Colon (tissue), 2 donors: ENCODE results near the gene WIPF2.

ENCODE experiments used
- FAIRE-seq: peaks from 2 replicates; lab custom pipeline; 2012; peaks lifted over from hg19 to GRCh38; lab: Jason Lieb, UNC
- donor health status: control.
- donor health status: control.

Gene WIPF2

DNA sequence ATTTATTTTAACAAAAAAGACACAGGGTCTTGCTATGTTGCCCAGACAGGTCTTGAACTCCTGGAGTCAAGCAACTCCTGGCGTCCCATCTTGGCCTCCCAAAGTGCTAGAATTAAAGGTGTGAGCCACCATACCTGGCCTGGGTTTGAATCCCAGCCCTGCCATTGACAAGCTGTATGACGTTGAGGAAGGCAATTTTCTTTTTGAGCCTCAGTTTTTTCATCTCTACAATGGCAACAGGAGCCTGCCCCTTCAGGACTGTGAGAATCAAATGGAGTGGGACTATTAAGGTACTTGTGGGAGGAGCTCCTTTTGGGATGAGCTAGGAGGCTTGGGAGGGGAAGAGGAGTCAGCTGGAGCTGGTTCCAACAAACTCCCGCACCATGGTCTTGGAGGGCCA is 96.1 kb downstream of the WIPF2 start:
- no peak for FAIRE-seq

DNA sequence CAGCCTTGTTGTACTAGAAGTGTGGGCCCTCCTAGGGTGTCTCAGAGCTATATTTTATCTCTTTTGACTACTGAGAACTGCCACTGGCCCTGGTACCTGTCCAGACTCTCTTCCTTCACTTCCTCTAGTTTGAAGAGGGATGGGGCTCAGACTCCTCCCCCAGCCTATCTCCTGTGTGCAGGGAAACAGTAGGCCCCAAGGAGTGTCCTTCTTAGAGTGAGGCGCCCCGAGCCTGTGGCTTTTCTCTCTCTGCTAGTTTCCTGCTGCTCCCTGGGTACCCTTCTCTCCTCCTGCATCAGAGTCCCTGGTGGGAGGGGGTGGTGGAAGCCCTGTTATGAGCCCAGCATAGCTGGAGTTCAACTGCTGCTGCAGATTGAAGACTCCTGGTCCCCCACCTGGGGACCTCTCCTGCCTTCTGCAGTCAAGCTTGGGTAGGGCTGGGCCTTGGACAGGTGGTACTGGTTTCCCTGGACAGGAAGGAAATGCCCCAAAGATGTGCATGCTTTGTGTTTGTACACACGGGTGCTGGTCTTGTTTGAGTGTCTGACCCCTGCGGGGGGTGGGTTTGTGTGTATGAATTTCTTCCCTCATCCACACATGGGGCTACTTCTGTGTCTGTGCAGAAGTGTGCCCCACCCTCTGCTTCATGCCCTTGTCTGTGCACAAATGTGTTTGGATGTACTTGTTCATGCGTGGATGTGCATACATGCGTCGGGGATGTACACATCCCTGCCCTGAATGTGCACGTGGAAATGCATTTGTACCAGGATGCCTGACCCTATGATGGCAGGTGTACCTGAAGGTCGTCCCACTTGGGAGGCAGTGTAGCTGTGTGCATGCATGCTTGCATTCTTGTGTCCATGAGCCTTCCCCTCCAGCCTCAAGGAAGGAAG is 96.8 kb downstream of the WIPF2 start:
- FAIRE-seq = no peak

DNA sequence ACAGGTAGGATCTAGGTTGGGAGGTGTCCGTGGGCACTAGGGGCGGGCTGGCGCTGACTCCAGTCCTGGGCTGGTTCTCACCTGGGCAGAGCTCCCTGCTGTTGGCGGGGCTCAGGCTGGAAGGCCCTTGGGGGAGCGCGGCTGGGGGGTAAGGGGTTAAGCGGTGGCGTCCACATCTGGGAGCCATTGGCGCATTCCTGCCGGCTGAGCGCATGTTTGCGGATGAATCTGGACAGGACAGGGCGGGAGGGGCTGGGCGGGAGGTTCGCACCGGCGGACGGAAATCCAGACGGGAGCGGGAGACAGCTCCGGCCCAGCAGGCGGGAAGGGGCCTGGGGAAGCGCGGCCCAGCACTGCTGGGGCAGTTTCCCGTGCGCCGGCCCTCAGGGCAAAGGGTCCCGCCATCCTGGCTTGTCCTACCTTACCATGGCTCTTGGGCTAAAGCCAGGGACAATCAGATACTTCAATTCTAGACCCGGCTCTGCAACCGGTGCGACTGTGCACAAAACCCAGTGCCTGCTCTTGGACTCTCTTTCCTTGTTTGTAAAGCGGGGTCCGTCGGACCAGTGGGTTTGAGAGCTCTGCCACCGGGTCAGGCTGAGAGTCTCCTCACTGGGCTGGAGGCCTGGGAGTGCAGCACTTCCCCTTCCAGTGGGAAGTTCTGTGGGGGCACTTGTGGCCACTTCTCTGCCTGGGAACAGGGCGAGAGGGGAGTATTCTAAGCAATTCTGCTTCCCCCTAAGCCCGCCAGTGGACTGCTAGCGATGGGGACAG is 97.7 kb downstream of the WIPF2 start:
- no peak for FAIRE-seq

DNA sequence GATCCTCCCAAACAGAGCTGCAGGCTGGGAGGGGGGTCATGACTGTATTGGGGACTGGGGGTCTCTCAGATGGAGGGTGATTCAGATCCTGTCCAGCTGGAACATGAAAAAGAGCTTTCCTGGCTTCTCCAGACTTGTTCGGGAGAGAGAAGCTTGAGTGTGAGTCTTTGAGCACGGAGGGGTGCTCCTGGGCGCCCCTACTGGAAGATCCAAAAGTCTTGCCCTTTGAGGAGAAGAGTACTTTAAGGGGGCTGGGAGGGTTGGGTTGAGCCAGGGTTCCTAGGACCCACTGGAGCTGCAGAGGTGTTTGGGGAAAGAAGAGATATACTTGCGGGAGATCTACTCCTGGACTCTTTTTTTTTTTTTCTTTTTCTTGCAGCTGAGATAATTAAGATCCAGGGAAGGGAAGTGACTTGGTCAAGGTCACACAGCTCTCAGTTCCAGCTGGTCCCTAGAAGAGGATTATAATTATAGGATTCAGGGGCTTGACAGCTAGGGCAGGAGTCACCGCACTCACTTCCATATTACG is 98.3 kb downstream of the WIPF2 start:
- no peak for FAIRE-seq

DNA sequence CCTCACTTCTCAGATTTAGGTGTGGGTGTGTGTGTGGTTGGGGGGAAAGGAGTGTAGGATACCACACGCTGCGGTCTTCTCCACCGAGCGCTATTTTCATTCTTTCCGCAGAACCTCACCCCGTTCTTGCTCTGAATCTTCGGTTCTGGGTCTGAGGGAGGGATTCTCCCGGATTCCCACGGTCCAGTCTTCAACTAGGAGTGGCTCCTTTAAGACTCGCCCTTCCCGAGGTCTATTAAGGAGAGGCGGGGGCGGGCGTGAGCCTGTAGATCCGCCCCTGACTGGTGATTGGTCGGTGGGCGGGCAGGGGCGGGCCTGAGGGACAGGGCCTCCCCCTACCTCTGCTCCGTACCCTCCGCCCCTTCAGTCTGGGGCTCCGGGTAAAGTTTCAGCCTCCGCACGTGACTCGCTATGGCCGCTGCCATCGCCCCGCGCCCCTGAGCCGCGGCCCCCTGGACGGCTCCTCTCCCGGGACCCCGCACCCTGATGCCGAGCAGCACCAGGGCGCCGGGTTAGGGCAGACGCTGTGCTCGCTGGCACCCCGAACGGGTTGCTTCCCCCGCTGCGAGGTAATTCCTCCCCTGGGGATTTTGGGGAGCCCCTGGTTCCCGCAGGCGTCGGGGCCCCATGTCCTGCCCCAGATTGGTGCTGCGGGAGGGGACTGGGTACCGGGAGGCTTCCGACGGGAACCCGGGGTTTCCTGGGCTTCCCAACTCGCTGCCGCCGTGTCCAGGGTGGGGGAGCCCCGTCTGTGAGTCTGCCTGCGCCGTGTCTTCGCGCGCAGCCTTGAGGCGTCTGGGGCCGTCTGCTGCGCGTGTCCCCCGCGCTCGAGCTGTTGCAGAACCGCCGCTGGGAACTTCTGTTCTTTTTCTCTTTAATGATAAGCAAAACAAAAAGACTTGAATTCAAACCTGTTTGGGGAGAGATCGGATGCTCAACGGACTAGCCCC is 99.1 kb downstream of the WIPF2 start:
- no peak for FAIRE-seq

DNA sequence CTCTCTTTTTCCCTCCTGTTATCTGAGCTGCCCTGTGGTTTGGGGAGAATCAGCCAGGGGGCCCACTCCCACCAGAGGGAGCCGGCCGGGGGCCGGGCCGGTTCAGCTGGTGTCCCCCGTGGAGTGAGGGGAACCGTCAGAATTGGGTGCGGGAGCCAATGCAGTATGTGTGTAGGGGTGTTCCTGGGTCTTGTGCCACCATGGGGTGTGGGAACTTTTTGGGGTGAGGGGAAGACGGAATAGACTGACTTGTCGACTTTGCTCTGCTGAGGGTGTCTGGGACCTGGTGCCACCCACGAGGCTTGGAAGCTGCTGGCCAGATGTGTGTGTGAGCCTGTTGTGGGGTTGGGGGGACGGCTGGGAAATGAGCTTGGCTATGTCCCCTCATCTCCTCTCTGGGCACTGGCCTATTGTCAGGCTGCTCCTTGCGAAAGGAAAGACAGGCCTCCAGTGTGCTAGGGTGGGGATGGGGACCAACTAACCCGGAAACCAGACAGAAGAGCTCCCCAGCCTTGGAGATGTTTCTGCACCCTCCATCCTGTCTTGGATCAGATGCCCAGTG is 99.8 kb downstream of the WIPF2 start:
- no peak for FAIRE-seq

DNA sequence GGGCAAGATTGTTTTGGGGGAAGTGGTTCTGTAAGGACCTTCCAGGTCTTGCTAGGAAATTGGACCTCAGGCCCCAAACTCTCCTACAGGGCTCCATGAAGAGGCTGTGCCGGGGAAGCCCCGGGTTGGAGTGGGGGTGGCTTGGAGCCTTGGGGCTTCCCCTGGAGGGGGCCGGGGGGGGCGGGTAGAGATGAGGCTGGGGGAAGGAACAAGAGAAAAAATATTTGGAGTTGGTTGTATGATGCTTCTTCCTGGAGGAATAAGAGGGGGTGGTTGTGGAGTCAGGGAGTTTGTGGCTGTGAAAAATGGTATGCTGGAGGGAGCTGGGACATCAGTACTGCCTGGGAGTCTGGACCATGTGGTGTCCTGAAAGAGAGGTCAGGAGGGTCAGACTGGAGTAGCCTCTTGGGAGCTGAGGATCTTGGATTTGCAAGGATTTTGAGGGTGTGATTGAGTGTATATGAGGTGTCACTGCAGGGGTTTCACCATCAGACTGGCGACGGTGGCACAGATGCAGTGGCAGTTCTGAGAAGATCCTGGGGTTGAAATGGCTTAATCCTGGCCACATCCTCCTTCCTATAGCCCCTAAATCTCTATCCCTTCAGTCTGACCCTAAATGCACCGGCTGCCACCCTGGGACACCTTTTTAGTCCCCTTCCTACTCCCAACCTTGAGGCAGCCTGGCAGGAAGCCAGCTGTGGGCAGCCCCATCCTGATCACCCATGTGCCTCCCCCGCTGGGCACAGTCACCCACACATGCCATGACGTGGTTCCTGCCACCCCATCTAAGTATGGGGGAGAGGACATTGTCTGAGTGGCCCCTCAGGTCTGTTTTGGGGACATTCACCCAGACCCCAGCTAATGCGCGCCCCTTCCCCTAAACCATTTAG is 100.8 kb downstream of the WIPF2 start:
- no peak for FAIRE-seq

DNA sequence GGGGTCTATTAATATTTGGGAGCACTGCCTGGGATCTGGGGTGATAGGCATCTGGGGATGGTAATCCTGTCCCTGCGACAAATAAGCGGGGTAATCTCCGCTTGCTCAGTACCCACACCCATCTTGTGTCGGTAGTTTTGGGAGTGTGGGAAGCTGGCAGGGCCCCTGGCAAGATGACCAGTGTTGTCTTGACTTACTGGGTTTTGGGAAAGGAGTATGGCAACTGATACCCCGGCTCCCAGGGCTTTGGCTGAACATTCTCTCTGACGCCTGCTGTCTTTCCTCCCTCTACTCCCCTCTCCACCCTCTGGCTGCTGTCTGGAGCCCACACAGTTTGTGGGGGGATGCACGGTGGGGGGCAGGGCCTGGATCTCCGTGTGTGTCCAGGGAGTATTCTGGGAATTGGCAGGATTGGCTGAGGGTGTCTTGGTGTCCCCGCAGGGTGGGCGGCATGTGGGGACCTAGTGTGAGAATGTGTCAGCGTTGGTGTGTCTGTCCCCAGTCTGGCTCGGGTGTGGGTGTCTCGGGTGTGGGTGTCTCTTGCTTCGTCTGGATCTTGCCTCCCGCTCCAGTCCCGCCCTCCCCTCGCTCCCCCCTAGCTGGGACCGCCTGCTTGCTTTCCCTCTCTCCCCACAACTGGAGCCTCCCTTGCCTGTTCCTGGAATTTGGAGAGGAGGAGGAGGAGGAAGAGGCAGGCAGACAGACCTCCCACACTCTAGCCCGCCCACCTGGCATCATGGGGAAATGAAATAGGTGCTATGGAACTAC is 101.8 kb downstream of the WIPF2 start:
- FAIRE-seq = no peak

DNA sequence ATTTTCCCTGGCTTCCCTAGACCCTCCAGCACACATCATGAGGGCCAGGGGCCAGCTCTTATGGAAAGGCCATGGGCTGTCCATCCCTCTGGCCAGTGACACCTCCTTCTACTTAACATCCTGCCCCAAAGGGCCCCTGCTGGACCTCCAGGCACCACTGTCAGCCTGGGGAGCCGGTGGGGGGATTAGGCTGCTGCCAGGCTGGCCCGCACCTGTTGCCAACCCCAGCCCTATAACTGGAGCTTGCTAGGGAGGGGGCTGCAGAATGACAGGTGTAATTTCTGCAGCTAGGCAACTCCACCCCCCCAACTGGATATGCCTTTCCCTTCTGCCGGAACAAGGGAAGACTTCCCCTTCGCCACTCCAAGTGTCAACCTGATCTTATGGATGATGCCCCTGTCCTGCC is 102.4 kb downstream of the WIPF2 start:
- no peak for FAIRE-seq

DNA sequence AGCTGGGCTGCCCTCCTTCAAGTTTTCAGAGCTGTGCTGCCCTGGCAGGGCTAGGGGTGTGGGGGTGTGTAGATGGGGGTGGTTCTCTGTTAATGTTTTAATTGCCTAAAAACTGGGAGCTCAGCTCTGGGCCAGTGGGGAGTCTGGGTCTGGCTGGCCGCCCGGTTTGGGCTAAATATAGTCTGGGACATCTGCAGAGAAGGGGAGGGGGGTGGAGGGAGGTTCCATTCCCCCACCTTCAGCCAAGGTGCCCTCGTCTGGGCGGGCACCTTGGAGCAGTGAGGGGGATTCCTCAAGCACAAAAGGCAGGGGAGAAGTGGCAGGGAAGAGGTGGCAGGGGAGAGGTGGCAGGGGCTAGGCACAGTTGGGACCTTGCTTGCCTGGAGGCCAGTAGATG is 102.9 kb downstream of the WIPF2 start:
- FAIRE-seq = no peak

DNA sequence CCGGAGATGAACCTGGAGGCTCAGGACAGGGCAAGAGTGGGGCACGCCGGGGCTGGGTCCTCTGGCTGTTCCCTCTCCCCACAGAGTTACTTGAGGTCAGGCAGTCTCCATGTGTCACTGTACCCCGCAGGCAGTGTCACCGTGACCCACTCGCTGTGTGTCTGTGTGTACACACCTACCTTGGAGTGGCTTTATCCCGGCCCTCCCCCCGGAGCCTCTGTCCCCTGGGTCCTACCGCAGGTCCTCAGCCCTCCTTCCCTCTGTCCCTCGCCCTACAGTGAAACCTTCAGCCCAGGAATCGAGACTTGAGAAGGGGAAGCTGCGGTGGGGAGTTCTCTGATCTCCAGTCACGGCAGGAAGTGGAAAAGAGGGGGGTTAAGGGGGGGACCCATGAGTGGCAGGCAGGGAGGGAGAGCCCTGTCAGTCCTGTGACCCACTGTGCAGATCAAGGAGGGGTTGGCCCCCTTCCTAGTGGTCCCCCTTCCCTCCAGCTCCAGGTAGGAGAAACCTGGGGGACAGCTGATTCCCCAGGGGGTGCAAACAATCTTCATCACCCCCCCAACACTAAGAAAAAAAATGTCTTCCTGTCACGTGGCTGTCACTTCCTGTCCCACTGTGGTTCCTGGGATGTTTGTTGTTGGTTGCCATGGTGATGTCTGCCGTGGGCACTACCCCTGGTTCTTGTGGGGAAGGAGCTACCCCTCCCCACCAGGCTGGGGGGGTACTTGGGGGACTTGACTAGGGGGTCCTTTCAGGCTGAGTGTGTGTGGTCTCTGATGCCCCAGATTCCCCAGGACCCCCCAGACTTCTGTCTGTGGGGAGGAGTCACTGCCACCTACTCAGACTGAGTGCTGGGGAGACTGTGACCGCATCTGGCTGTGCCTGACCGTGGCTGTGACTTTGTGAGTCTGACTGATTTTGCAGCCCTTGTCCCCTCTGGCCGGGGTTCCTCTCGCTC is 103.5 kb downstream of the WIPF2 start:
- no peak for FAIRE-seq

DNA sequence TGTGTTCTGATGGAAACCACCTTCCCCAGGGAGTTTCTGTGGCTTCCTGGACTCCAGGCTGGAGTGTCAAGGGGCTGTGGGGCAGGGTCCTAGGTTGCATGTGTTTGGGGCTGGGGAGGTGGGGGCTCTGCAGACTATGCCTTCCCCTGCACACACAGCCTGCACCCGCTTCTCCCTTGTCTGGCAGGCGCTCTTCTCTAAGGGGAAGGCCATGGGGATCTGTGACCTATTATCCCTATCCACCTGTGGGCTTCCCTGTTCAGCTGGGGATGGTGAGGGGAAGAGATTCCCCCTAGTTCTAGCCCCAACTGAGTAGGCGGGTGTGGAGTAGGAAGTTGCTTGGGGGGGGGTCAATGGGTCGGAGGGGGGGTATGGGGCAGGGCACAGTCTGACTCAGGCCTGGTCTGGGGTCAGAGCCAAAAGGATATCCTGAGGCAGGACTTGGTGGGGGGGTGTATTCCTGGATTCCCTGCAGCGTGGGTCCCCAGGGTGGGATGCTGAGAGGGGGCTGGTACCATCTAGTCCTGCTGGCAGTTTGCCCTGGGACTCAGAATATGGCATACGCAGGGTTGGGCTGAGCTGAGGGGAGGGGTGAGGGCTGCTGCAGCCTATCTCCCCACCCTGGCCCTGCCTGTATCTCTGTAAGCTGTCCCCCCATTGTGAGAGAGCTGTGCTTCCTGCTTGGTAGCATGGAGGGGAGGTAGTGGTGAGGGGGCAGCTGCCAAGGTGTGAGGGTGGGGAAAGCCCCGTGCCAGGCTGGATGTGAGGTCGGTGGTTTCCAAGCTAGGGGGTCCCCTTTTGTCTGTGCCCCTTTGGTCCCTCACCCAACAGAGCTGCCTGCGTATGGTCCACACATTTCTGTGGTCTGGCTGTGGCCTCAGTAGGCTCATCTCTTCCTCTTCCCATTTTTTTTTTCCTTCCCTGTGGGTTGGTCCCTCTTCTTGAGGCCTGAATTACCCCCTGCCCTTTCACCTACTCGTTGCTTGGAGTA is 104.6 kb downstream of the WIPF2 start:
- FAIRE-seq = no peak

DNA sequence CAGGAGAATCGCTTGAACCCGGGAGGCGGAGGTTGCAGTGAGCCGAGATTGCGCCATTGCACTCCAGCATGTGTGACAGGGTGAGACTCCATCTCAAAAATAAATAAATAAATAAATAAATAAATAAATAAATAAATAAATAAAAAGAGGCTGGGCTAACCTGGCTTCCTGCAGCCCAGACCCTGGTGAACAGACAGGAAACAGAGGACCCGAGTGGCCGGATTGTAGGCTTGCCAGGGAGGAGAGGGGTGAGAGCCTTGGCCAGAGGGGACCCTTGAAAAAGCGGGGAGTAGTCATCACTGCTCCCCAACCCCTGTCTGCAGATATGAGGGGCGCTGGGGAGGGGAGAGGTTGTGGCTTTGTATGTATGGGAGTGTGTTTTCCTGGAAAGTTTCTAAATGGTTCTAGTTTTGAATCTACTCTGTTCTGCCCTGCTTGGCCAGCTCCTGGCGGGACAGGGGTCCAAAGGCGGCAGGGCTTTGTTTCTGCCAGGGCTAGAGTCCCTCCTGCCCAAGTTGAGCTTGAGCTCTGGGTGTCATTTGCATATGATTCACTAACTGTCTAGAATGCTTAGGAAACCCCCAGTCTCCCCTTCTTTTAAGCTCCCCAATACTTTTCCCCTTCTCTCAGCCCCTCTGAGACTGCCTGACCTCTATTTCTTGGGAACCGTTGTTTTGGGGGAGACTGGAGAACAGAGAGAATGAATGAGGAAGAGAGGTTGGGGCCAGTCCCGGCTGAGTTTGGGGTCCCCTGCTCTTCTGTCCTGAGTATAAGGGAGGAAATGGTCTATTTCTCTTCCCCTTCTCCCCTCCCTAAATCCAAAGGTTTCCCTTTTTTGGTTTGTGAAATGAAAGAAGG is 106.3 kb downstream of the WIPF2 start:
- FAIRE-seq = no peak

DNA sequence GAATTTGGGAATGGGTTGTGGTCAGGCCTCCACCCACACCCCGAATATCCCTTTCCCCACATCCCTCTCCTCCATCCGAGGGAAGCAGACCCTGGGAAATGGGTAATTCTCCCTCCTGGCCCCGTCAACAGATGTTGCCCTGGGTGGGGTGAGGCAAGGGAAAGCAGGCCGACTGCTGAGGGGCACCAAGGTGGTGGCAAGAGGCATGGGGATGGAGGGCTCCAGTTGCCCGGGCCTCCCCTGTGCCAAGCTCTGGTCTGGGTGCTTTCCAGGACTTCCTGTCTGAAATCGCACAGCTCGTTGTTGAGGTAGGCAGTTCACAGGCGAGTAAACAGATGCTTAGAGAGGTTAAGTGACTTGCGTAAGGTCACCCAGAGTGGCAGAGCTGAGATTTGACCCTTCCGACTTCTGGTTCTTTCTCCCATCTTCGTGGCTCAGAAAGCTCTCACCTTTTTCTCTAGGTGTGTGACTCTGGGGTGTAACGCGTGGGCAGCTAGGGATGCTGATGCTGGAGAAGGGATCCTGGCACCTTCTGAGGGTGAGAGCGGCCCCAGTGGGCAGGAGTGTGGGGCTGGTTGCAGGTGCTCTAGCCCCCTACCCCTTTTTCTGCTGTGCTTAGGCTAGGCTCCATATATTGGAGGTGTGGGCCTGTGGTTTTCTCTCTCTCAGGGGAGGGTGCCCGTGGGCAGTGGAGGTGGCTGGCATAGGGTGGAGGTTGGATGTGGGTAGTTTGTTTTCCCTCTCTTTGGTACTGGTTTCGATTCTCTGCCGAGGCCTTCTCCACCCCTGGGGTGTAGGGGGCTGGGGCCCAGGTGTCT is 107.1 kb downstream of the WIPF2 start:
- no peak for FAIRE-seq

DNA sequence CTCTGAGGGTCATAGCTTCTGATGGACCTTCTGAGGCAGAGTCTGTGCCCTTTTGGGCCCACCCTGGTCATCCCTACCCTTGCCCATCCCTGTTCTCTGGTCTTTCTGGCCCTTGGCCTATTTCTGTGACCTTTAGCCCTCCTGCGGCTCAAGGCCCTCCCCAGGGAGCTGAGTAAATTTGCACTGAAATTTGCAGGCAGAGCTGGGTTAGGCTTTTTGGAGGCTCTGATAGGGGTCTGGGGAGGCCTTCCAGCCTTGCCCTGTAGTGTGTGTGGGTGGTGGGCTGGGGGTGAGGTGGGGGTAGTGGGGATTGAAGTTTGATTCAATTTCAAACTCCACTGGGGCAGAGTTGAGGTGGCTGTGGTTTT is 107.7 kb downstream of the WIPF2 start:
- FAIRE-seq = no peak
